ENCODE measurements around the gene CDCP1. TPM values are rescaled to one million over a fixed set of nuclear protein-coding genes. Genes with fewer than 3 reads are reported as not detected.
A peak's percentile ranks its signal among the peaks of the same experiment; 100 is the strongest.

CDCP1 gene
- total RNA-seq, 1 experiment from 2014 or later, result 85.0 TPM

DNA sequence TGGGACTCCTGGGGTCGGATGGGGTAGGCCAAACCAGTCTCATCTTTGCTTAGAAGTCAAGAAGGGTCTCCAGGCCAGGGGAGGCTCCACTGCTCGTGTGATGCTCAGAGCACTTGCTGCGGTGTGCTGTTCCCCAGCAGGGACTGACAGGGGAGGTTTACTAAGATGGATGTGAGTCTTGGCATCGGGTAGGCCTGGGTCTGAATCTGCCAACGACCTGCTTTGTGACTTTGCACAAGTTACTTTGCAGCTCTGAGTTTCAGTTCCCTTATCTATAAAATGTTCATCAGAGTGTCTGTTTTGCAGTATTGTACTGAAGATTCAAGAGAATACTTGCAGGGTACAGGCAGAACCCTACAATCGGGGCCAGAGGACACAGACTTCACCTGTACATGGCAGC is 17.3 kb upstream of the CDCP1 start:
- H3K79me2 ChIP-seq (ENCODE audit: low read depth), result no peaks in the 10 kb centered on the region
- no peak overlapping the region for H3K4me3 ChIP-seq
- no peak for TF ChIP-seq EZH2 (IDR thresholded peaks at IDR 0.05; ENCODE audit: low read depth)
- TF ChIP-seq, protein P1, sequence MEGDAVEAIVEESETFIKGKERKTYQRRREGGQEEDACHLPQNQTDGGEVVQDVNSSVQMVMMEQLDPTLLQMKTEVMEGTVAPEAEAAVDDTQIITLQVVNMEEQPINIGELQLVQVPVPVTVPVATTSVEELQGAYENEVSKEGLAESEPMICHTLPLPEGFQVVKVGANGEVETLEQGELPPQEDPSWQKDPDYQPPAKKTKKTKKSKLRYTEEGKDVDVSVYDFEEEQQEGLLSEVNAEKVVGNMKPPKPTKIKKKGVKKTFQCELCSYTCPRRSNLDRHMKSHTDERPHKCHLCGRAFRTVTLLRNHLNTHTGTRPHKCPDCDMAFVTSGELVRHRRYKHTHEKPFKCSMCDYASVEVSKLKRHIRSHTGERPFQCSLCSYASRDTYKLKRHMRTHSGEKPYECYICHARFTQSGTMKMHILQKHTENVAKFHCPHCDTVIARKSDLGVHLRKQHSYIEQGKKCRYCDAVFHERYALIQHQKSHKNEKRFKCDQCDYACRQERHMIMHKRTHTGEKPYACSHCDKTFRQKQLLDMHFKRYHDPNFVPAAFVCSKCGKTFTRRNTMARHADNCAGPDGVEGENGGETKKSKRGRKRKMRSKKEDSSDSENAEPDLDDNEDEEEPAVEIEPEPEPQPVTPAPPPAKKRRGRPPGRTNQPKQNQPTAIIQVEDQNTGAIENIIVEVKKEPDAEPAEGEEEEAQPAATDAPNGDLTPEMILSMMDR (conservative IDR thresholded peaks at IDR 0.05), result no peak
- peaks cover 30% of the 10 kb centered on the region for H3F3A ChIP-seq (ENCODE audit: insufficient read depth, low read depth)
- intact Hi-C loops (cut with micrococcal nuclease; ENCODE audit: unreplicated experiment), result no loop called here
- H3K9me2 ChIP-seq (ENCODE audit: insufficient read depth), result no peaks in the 10 kb centered on the region
- H4K20me1 ChIP-seq (ENCODE audit: insufficient read depth), result no peaks in the 10 kb centered on the region
- no peaks in the 10 kb centered on the region for H3K27me3 ChIP-seq (ENCODE audit: insufficient read depth, low read depth)
- no peak overlapping the region for H3K4me2 ChIP-seq
- H3K27ac ChIP-seq, result no peak overlapping the region
- H3K9me3 ChIP-seq (ENCODE audit: insufficient read depth, low read depth), result no peaks in the 10 kb centered on the region
- H2AFZ ChIP-seq, result no peak overlapping the region
- H3K4me1 ChIP-seq (replicated peaks; ENCODE audit: insufficient read depth), result peaks cover 30% of the 10 kb centered on the region
- no peaks in the 10 kb centered on the region for H3K36me3 ChIP-seq (ENCODE audit: low read depth)
- DNase-seq, result no peak
- POLR2A ChIA-PET (ENCODE audit: unreplicated experiment), result no interaction called here
- no TSS peak for BruUV-seq (replicated peaks)
- CTCF ChIA-PET, result interaction anchor here (0.6 kb wide), 1 partner anchor 599 kb away, joined by 3 read pairs; no protein-coding TSS in a partner anchor

DNA sequence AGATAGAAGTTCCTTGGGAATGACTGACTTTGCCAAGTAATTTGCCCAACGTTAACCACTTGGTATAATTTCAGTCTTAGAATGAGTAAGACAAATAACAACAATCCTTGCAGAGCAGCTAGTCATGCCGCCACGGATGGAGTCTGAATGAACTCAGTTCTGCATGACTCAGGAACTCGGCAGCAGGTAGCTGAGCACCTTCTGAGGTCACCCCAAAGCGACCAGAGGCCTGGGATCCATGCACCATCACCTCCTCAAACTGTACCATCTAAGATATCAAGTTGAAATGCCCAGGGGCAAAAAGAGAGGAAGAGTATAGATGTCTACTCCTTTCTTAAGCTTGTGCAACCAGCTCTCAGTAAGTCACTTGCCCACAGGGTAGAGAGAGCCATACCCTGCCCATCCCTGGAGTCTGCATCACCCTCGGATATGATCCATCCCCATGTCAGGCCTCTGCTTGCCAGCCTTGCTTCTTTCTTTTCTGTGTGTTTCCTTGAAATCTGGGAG is 8.5 kb upstream of the CDCP1 start:
- H3F3A ChIP-seq (ENCODE audit: insufficient read depth, low read depth), result peaks cover 34% of the 10 kb centered on the region
- 0 out of 2 replicates have a peak, but pooled peaks cover 3% of the 10 kb centered on the region for H3K36me3 ChIP-seq (ENCODE audit: low read depth)
- peaks cover 4% of the 10 kb centered on the region; the same call in 1 of the 2 replicates for H3K9me3 ChIP-seq (ENCODE audit: insufficient read depth, low read depth)
- no peak overlapping the region for H3K4me3 ChIP-seq
- H3K79me2 ChIP-seq (ENCODE audit: low read depth), result no peaks in the 10 kb centered on the region
- peak overlapping the region; percentile 42 for H3K4me2 ChIP-seq
- no peaks in the 10 kb centered on the region for H3K9me2 ChIP-seq (ENCODE audit: insufficient read depth)
- TF ChIP-seq, protein P1 (conservative IDR thresholded peaks at IDR 0.05), result no peak
- no peak for TF ChIP-seq EZH2 (IDR thresholded peaks at IDR 0.05; ENCODE audit: low read depth)
- ChIA-PET POLR2A (ENCODE audit: unreplicated experiment) (interaction anchor here (0.5 to 0.7 kb wide), 4 partner anchors 8 to 37 kb away, joined by 3 to 7 read pairs (median 4); no protein-coding TSS in a partner anchor), CTCF (interaction anchor here (0.8 kb wide), 1 partner anchor 56 kb away, joined by 5 read pairs; no protein-coding TSS in a partner anchor)
- no TSS peak for BruUV-seq (replicated peaks)
- H3K27me3 ChIP-seq (ENCODE audit: insufficient read depth, low read depth), result no peaks in the 10 kb centered on the region
- no peaks in the 10 kb centered on the region for H4K20me1 ChIP-seq (ENCODE audit: insufficient read depth)
- peak overlapping the region; percentile 85 for H3K27ac ChIP-seq
- H2AFZ ChIP-seq, result 0 out of 2 replicates have a peak overlapping the region, but pooled peaks have one; percentile 7
- peaks cover 42% of the 10 kb centered on the region for H3K4me1 ChIP-seq (replicated peaks; ENCODE audit: insufficient read depth)
- intact Hi-C loops (cut with micrococcal nuclease; ENCODE audit: unreplicated experiment), result no loop called here
- DNase-seq, result peak; percentile 52 to 93

DNA sequence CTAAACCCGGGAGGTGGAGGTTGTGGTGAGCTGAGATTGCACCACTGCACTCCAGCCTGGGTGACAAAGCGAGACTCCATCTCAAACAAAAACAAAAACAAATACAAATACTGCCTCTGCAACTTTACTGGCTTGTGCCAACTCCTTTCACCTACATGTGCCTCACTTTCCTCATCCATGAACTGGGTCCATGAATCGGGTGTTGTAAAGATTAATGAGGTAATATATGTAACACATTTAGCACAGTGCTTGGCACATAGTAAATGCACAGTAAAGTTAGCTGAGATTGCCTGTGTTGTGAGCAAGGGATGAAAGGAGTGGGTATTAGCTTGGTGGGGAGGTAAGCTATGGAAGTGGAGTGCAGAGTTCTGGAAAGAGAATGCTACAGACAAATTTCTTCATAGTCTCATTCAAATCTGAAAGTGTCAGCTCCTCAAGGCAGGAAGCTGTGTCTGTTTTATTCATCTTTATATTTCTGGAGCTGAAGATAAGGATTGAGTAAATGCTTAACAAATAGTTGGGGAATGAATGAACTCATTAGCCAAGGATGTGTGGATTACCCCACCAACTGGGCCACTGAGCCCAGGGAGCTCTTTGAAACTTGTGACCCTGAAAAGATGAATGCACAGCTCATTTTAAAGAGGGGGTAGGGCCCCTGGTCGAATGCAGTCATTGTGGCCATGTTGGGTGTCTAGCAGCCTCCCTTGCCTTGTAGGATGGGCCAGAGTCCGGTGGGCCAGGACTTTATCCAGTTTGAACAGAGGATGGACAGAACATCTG is 7.7 kb upstream of the CDCP1 start:
- Histone ChIP-seq H3K79me2 (ENCODE audit: low read depth) (no peaks in the 10 kb centered on the region), H3K27ac (peak overlapping the region; percentile 85), H3K4me3 (no peak overlapping the region), H3K27me3 (ENCODE audit: insufficient read depth, low read depth) (no peaks in the 10 kb centered on the region), H3K36me3 (ENCODE audit: low read depth) (0 out of 2 replicates have a peak, but pooled peaks cover 3% of the 10 kb centered on the region), H2AFZ (no peak overlapping the region), H3K9me3 (ENCODE audit: insufficient read depth, low read depth) (peaks cover 4% of the 10 kb centered on the region; the same call in 1 of the 2 replicates), H4K20me1 (ENCODE audit: insufficient read depth) (no peaks in the 10 kb centered on the region), H3K4me2 (peak overlapping the region; percentile 42), H3F3A (ENCODE audit: insufficient read depth, low read depth) (peaks cover 34% of the 10 kb centered on the region), H3K9me2 (ENCODE audit: insufficient read depth) (no peaks in the 10 kb centered on the region), H3K4me1 (replicated peaks; ENCODE audit: insufficient read depth) (peaks cover 42% of the 10 kb centered on the region)
- CTCF ChIA-PET, result no interaction called here
- no TSS peak for BruUV-seq (replicated peaks)
- intact Hi-C loops (cut with micrococcal nuclease; ENCODE audit: unreplicated experiment), result no loop called here
- POLR2A ChIA-PET (ENCODE audit: unreplicated experiment), result interaction anchor here (0.6 to 0.7 kb wide), 3 partner anchors 7 to 36 kb away, joined by 3 to 7 read pairs (median 3); no protein-coding TSS in a partner anchor
- TF ChIP-seq, protein P1 (conservative IDR thresholded peaks at IDR 0.05), result no peak
- TF ChIP-seq EZH2 (IDR thresholded peaks at IDR 0.05; ENCODE audit: low read depth), result no peak
- DNase-seq, result peak in 1 of 2 experiments; percentile 66

Data from PC-9 (cell line).